ENCODE results near the gene BHLHE40.

Gene BHLHE40

GRCh38 chr3:4943549-4943948 is 35.7 kb upstream of the BHLHE40 start:
- DNase-seq = peak; percentile 7

GRCh38 chr3:4945324-4945723 is 33.9 kb upstream of the BHLHE40 start:
- Histone ChIP-seq H3K36me3 (ENCODE audit: control insufficient read depth in 1 of 2, insufficient read depth in 2 of 2, low read depth in 1 of 2, low read length in 2 of 2) (no peaks in the 10 kb centered on the region), H3K4me2 (ENCODE audit: low read length, poor library complexity, severe bottlenecking) (no peak overlapping the region), H4K8ac (ENCODE audit: low read length) (no peak overlapping the region), H2BK120ac (ENCODE audit: low read depth, low read length) (no peak overlapping the region), H3K4ac (ENCODE audit: low read depth in 1 of 2, low read length in 2 of 2) (no peak overlapping the region), H3K4me1 (ENCODE audit: control insufficient read depth, insufficient read depth, low read depth, low read length) (peaks cover 5% of the 10 kb centered on the region), H3K9ac (ENCODE audit: low read length) (no peak overlapping the region), H2BK12ac (ENCODE audit: low read length in 2 of 2) (no peak overlapping the region), H3K4me3 (ENCODE audit: insufficient read depth in 1 of 2, low read depth in 1 of 2, low read length in 2 of 2) (no peak overlapping the region), H2BK5ac (ENCODE audit: low read depth, low read length, poor library complexity, severe bottlenecking) (no peak overlapping the region), H3K27ac (ENCODE audit: low read length, poor library complexity, severe bottlenecking) (no peak overlapping the region), H2BK15ac (ENCODE audit: low read depth, poor library complexity, severe bottlenecking) (no peak overlapping the region), H3K23ac (ENCODE audit: low read length in 2 of 2) (no peak overlapping the region), H3K27me3 (ENCODE audit: control insufficient read depth in 1 of 2, insufficient read depth in 1 of 2, low read length in 2 of 2) (no peaks in the 10 kb centered on the region), H2AK5ac (ENCODE audit: low read length, severe bottlenecking) (no peak overlapping the region), H2AFZ (ENCODE audit: low read depth, low read length) (no peak overlapping the region), H3K9me3 (ENCODE audit: control insufficient read depth, low read length) (no peaks in the 10 kb centered on the region), H3K79me1 (replicated peaks; ENCODE audit: low read length, poor library complexity, severe bottlenecking) (no peaks in the 10 kb centered on the region), H3K14ac (ENCODE audit: low read length in 2 of 2) (peak overlapping the region in 1 of 2 experiments; percentile 44), H3K18ac (ENCODE audit: low read depth in 1 of 2, low read length in 2 of 2) (no peak overlapping the region), H4K91ac (ENCODE audit: low read length) (no peak overlapping the region)
- DNase-seq = no peak
- 94% methylated on average over 8 of the region's 10 CpGs for WGBS

More at GRCh38 chr3:4943549-4943948, 35.7 kb upstream of the BHLHE40 start:
- Histone ChIP-seq H3K36me3 (ENCODE audit: control insufficient read depth in 1 of 2, insufficient read depth in 2 of 2, low read depth in 1 of 2, low read length in 2 of 2) (no peaks in the 10 kb centered on the region), H3K4me3 (ENCODE audit: insufficient read depth in 1 of 2, low read depth in 1 of 2, low read length in 2 of 2) (no peak overlapping the region), H4K8ac (ENCODE audit: low read length) (no peak overlapping the region), H2BK5ac (ENCODE audit: low read depth, low read length, poor library complexity, severe bottlenecking) (no peak overlapping the region), H3K79me1 (replicated peaks; ENCODE audit: low read length, poor library complexity, severe bottlenecking) (no peaks in the 10 kb centered on the region), H3K14ac (ENCODE audit: low read length in 2 of 2) (no peak overlapping the region), H3K27ac (ENCODE audit: low read length, poor library complexity, severe bottlenecking) (no peak overlapping the region), H2BK15ac (ENCODE audit: low read depth, poor library complexity, severe bottlenecking) (no peak overlapping the region), H2BK12ac (ENCODE audit: low read length in 2 of 2) (no peak overlapping the region), H3K4me2 (ENCODE audit: low read length, poor library complexity, severe bottlenecking) (no peak overlapping the region), H2AK5ac (ENCODE audit: low read length, severe bottlenecking) (no peak overlapping the region), H3K27me3 (ENCODE audit: control insufficient read depth in 1 of 2, insufficient read depth in 1 of 2, low read length in 2 of 2) (no peaks in the 10 kb centered on the region), H3K18ac (ENCODE audit: low read depth in 1 of 2, low read length in 2 of 2) (no peak overlapping the region), H3K9ac (ENCODE audit: low read length) (no peak overlapping the region), H3K23ac (ENCODE audit: low read length in 2 of 2) (no peak overlapping the region), H3K9me3 (ENCODE audit: control insufficient read depth, low read length) (no peaks in the 10 kb centered on the region), H3K4me1 (ENCODE audit: control insufficient read depth, insufficient read depth, low read depth, low read length) (peaks cover 2% of the 10 kb centered on the region), H2BK120ac (ENCODE audit: low read depth, low read length) (no peak overlapping the region), H4K91ac (ENCODE audit: low read length) (no peak overlapping the region), H2AFZ (ENCODE audit: low read depth, low read length) (no peak overlapping the region), H3K4ac (ENCODE audit: low read depth in 1 of 2, low read length in 2 of 2) (no peak overlapping the region)
- WGBS = 91% methylated on average over 1 of the region's 1 CpG

GRCh38 chr3:4947028-4947427 is 32.2 kb upstream of the BHLHE40 start:
- WGBS = 97% methylated on average over 5 of the region's 5 CpGs
- H3K4me3 ChIP-seq (ENCODE audit: insufficient read depth in 1 of 2, low read depth in 1 of 2, low read length in 2 of 2) = no peak overlapping the region
- no peak overlapping the region for H2BK12ac ChIP-seq (ENCODE audit: low read length in 2 of 2)
- no peaks in the 10 kb centered on the region for H3K36me3 ChIP-seq (ENCODE audit: control insufficient read depth in 1 of 2, insufficient read depth in 2 of 2, low read depth in 1 of 2, low read length in 2 of 2)
- no peak overlapping the region for H3K9ac ChIP-seq (ENCODE audit: low read length)
- H3K27ac ChIP-seq (ENCODE audit: low read length, poor library complexity, severe bottlenecking) = no peak overlapping the region
- H3K27me3 ChIP-seq (ENCODE audit: control insufficient read depth in 1 of 2, insufficient read depth in 1 of 2, low read length in 2 of 2) = no peaks in the 10 kb centered on the region
- no peak for DNase-seq
- H2AK5ac ChIP-seq (ENCODE audit: low read length, severe bottlenecking) = peak overlapping the region; percentile 45
- H2BK15ac ChIP-seq (ENCODE audit: low read depth, poor library complexity, severe bottlenecking) = no peak overlapping the region
- H3K4me1 ChIP-seq (ENCODE audit: control insufficient read depth, insufficient read depth, low read depth, low read length) = peaks cover 5% of the 10 kb centered on the region
- no peak overlapping the region for H3K23ac ChIP-seq (ENCODE audit: low read length in 2 of 2)
- no peaks in the 10 kb centered on the region for H3K79me1 ChIP-seq (replicated peaks; ENCODE audit: low read length, poor library complexity, severe bottlenecking)
- H2AFZ ChIP-seq (ENCODE audit: low read depth, low read length) = no peak overlapping the region
- no peaks in the 10 kb centered on the region for H3K9me3 ChIP-seq (ENCODE audit: control insufficient read depth, low read length)
- H4K8ac ChIP-seq (ENCODE audit: low read length) = no peak overlapping the region
- no peak overlapping the region for H3K4ac ChIP-seq (ENCODE audit: low read depth in 1 of 2, low read length in 2 of 2)
- H2BK5ac ChIP-seq (ENCODE audit: low read depth, low read length, poor library complexity, severe bottlenecking) = no peak overlapping the region
- H3K18ac ChIP-seq (ENCODE audit: low read depth in 1 of 2, low read length in 2 of 2) = no peak overlapping the region
- no peak overlapping the region for H4K91ac ChIP-seq (ENCODE audit: low read length)
- no peak overlapping the region for H3K4me2 ChIP-seq (ENCODE audit: low read length, poor library complexity, severe bottlenecking)
- H2BK120ac ChIP-seq (ENCODE audit: low read depth, low read length) = no peak overlapping the region
- H3K14ac ChIP-seq (ENCODE audit: low read length in 2 of 2) = no peak overlapping the region

- no peak overlapping the region for H3K18ac ChIP-seq (ENCODE audit: low read depth in 1 of 2, low read length in 2 of 2)
- H4K91ac ChIP-seq (ENCODE audit: low read length) = no peak overlapping the region
- WGBS = 100% methylated on average over 2 of the region's 4 CpGs
These were observed 30.8 kb upstream of the BHLHE40 start for GRCh38 chr3:4948395-4948794.

More at GRCh38 chr3:4948395-4948794, 30.8 kb upstream of the BHLHE40 start:
- Histone ChIP-seq H4K8ac (ENCODE audit: low read length) (no peak overlapping the region), H3K27me3 (ENCODE audit: control insufficient read depth in 1 of 2, insufficient read depth in 1 of 2, low read length in 2 of 2) (no peaks in the 10 kb centered on the region), H3K27ac (ENCODE audit: low read length, poor library complexity, severe bottlenecking) (no peak overlapping the region), H2BK15ac (ENCODE audit: low read depth, poor library complexity, severe bottlenecking) (no peak overlapping the region), H2BK5ac (ENCODE audit: low read depth, low read length, poor library complexity, severe bottlenecking) (no peak overlapping the region), H3K14ac (ENCODE audit: low read length in 2 of 2) (no peak overlapping the region), H3K4me3 (ENCODE audit: insufficient read depth in 1 of 2, low read depth in 1 of 2, low read length in 2 of 2) (no peak overlapping the region), H3K4ac (ENCODE audit: low read depth in 1 of 2, low read length in 2 of 2) (no peak overlapping the region), H3K4me1 (ENCODE audit: control insufficient read depth, insufficient read depth, low read depth, low read length) (peaks cover 5% of the 10 kb centered on the region), H2BK120ac (ENCODE audit: low read depth, low read length) (no peak overlapping the region), H3K79me1 (replicated peaks; ENCODE audit: low read length, poor library complexity, severe bottlenecking) (no peaks in the 10 kb centered on the region), H2AK5ac (ENCODE audit: low read length, severe bottlenecking) (no peak overlapping the region), H3K9me3 (ENCODE audit: control insufficient read depth, low read length) (no peaks in the 10 kb centered on the region), H3K36me3 (ENCODE audit: control insufficient read depth in 1 of 2, insufficient read depth in 2 of 2, low read depth in 1 of 2, low read length in 2 of 2) (no peaks in the 10 kb centered on the region), H2BK12ac (ENCODE audit: low read length in 2 of 2) (peak overlapping the region in 1 of 2 experiments; percentile 41), H2AFZ (ENCODE audit: low read depth, low read length) (no peak overlapping the region), H3K23ac (ENCODE audit: low read length in 2 of 2) (no peak overlapping the region), H3K4me2 (ENCODE audit: low read length, poor library complexity, severe bottlenecking) (no peak overlapping the region), H3K9ac (ENCODE audit: low read length) (no peak overlapping the region)
- no peak for DNase-seq

Data from mesenchymal stem cell (in vitro differentiated cells and primary cell).